Activated naive CD8-positive, alpha-beta T cell (primary cell): ENCODE measurements around the gene NFKBIB.

Source experiments
- H3K27ac Mint-ChIP-seq: one replicate; pipeline ENCODE4 v1.8.0; 2021; ENCODE audit warnings: mixed read lengths
- H3K27me3 Mint-ChIP-seq: one replicate; pipeline ENCODE4 v1.8.0; 2021; ENCODE audit warnings: mixed read lengths
- H3K36me3 Mint-ChIP-seq: one replicate; pipeline ENCODE4 v1.8.0; 2021; ENCODE audit warnings: mixed read lengths
- H3K4me1 Mint-ChIP-seq: one replicate; pipeline ENCODE4 v1.8.0; 2021; ENCODE audit warnings: low read depth, mixed read lengths
- H3K4me3 Mint-ChIP-seq: one replicate; pipeline ENCODE4 v1.8.0; 2021; ENCODE audit warnings: mild to moderate bottlenecking, mixed read lengths
- H3K9me3 Mint-ChIP-seq: one replicate; pipeline ENCODE4 v1.8.0; 2021; ENCODE audit warnings: low read depth, mixed read lengths

Gene NFKBIB

GRCh38 chr19:38908911-38909310, 9.1 kb downstream of the NFKBIB start:
- no peak overlapping the region for H3K27ac Mint-ChIP-seq
- H3K4me3 Mint-ChIP-seq, result no peak overlapping the region
- H3K36me3 Mint-ChIP-seq, result peaks cover 10% of the 10 kb centered on the region
- H3K27me3 Mint-ChIP-seq, result no peaks in the 10 kb centered on the region
- H3K9me3 Mint-ChIP-seq, result no peaks in the 10 kb centered on the region
- peaks cover 19% of the 10 kb centered on the region for H3K4me1 Mint-ChIP-seq

GRCh38 chr19:38910488-38910887, 10.7 kb downstream of the NFKBIB start:
- Mint-ChIP-seq H3K4me3 (no peak overlapping the region), H3K9me3 (no peaks in the 10 kb centered on the region), H3K4me1 (peaks cover 12% of the 10 kb centered on the region), H3K27me3 (no peaks in the 10 kb centered on the region), H3K36me3 (peaks cover 6% of the 10 kb centered on the region), H3K27ac (no peak overlapping the region)

- H3K27me3 Mint-ChIP-seq, result no peaks in the 10 kb centered on the region
- H3K4me1 Mint-ChIP-seq, result peaks cover 12% of the 10 kb centered on the region
- no peak overlapping the region for H3K27ac Mint-ChIP-seq
- peaks cover 6% of the 10 kb centered on the region for H3K36me3 Mint-ChIP-seq
- H3K9me3 Mint-ChIP-seq, result no peaks in the 10 kb centered on the region
- H3K4me3 Mint-ChIP-seq, result no peak overlapping the region
Observed at GRCh38 chr19:38911388-38912001, 11.7 kb downstream of the NFKBIB start.

DNA sequence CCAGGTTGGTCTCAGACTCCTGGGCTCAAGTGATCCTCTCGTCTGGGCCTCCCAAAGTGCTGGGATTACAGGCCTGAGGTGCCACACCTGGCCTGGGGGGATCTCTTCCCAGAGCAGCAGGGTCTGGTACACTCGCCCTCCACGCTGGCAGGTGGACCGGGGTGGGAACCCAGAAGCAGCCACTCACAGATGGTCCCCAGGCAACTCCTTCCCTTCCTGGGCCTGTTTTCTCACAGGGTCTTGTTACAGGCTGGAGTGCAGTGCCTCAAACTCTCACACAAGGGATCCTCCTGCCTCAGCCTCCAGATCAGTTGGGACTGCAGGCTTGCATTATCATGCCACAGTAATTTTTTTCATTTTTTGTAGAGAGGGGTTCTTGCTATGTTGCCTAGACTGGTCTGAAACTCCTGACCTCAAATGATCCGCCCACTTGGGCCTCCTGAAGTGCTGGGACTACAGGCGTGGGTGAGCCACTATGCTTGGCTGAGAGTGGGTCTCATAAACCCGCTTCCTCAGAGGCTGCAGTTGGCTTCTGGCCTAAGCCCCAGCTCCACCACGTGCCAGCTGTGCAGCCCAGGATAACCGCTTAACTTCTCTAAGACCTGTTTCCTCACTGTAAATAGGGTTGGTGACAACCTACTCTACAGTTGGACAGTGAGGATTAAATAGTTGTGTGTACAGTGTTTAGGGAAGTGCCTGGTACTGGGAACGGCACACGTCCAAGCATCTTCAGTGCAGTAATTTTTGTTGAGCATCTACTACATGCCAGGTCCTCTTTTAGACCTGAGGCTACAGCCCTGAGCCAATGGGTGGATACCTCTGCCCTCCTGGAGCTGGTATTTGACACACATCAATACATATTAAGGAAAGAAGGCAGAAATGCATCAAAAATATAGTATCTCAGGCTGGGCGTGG, 13.1 kb downstream of the NFKBIB start:
- H3K4me3 Mint-ChIP-seq, result no peak overlapping the region
- H3K36me3 Mint-ChIP-seq, result peaks cover 3% of the 10 kb centered on the region
- H3K4me1 Mint-ChIP-seq, result peaks cover 9% of the 10 kb centered on the region
- H3K9me3 Mint-ChIP-seq, result no peaks in the 10 kb centered on the region
- no peak overlapping the region for H3K27ac Mint-ChIP-seq
- no peaks in the 10 kb centered on the region for H3K27me3 Mint-ChIP-seq

DNA sequence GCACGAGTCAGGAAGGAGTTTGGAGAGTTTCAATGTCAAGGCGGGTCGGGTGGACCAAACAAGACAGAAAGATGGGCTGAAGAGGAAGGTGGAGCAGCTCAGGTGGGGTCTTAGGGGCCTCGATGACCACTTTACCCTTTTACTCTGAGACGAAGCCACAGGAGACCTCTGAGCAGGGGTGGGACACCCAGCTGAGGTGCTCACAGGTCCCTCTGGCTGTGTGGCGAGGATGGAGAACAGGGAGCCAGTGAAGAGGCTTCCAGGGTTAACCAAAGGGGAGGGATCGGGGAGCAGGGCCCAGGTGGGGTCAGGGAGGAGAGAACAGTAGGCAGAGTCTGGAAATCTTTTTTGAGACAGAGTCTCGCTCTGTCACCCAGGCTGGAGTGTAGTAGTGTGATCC, 14.2 kb downstream of the NFKBIB start:
- Mint-ChIP-seq H3K9me3 (no peaks in the 10 kb centered on the region), H3K4me3 (no peak overlapping the region), H3K27ac (no peak overlapping the region), H3K36me3 (no peaks in the 10 kb centered on the region), H3K27me3 (no peaks in the 10 kb centered on the region), H3K4me1 (peaks cover 3% of the 10 kb centered on the region)

DNA sequence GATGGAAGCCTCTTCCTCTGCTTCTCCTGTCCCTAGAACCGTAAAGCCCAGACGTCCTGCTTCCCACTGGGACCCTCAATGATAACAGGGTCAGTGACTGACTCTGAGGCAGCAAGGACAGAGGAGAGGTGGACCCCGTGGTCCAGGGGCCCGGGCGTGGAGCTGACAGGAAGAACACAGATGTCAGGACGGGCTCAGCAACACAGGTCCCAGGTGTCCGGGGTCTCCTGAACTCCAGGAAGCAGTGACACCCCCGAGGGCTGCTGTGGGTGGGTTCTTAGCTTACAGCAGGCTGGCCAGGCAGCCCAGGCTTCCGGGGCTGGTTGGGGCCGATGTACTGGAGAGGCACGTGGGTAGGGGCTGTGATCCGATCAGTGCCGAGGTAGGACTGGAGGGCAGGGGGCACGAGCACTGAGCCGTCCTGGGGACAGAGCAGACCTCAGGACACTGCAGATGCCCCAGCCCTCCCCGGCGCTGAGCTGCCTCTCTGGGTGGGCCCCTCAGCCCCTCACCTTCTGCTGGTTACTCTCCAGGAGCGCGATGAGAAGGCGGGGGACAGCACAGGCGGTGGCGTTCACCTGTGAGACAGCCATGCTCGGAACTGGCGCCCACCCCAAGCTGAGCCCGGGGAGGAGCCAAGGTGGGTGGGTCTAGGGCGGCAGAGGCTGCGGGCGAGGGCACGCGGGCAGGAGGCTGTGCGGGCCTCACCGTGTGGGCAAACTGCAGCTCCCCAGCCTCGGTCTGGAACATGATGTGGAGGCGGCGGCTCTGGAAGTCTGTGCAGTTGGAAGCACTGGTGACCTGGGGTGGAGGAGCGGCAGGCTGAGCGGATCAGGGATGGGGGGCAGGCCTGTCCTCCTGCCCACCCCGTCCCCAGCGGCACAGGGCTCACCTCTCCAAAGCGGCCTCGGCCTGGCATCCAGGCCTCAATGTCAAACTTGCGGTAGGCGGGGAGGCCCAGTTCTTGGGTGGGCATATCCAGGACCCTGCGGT, 15.9 kb downstream of the NFKBIB start:
- H3K36me3 Mint-ChIP-seq, result no peaks in the 10 kb centered on the region
- no peaks in the 10 kb centered on the region for H3K4me1 Mint-ChIP-seq
- no peak overlapping the region for H3K27ac Mint-ChIP-seq
- no peak overlapping the region for H3K4me3 Mint-ChIP-seq
- no peaks in the 10 kb centered on the region for H3K27me3 Mint-ChIP-seq
- H3K9me3 Mint-ChIP-seq, result no peaks in the 10 kb centered on the region

GRCh38 chr19:38917516-38917915, 17.7 kb downstream of the NFKBIB start:
- Mint-ChIP-seq H3K27ac (no peak overlapping the region), H3K4me1 (no peaks in the 10 kb centered on the region), H3K36me3 (peaks cover 8% of the 10 kb centered on the region), H3K27me3 (no peaks in the 10 kb centered on the region), H3K9me3 (no peaks in the 10 kb centered on the region), H3K4me3 (no peak overlapping the region)

DNA sequence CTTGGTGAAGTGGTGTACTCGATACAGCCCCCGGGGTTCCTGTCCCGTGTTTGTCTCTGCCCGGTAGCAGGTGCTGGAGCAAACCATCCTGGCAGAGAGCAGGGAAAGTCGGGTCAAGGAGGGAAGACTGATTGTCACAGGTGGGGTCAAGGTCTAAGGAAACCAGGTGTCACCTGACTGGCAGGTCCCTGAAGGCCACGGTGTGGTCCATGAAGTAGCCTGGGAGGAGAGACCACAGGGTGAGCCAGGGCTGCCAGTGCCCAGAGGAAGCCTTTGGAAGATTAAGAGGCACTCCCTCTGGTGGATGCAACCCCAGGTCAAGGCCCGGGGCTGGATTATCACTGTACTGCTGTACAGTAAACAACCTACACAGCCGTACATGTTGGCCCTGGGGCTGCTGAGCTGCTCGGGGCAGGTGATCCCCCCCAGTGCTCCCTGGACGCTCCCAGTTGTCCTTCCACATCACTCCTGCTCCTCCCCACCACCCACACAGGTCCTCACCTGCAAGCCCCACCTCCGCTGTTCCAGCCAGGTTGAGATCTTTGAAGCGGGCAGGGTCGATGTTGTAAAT, 18.2 kb downstream of the NFKBIB start:
- Mint-ChIP-seq H3K4me1 (no peaks in the 10 kb centered on the region), H3K9me3 (no peaks in the 10 kb centered on the region), H3K27ac (no peak overlapping the region), H3K4me3 (no peak overlapping the region), H3K36me3 (peaks cover 8% of the 10 kb centered on the region), H3K27me3 (no peaks in the 10 kb centered on the region)

DNA sequence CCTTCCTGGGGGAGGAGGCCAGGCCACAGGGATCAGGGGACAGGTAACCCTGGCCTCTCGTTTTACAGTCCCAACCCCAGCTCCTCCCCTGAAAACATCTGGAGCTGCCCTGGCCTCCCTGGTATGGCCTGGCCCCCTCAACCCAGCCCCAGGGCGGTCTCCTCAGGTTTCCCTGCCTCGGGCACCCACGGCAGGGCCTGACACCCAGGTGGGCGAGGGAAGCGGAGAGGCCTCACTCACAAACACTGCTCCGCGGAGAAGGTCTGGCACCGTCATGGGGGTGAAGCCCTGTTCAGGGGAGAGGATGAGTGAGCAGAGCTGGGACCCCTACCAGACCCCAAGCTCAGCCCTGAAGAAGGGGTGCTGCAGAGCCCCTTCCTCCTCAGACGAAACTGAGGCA, 18.8 kb downstream of the NFKBIB start:
- Mint-ChIP-seq H3K27ac (no peak overlapping the region), H3K9me3 (no peaks in the 10 kb centered on the region), H3K4me1 (no peaks in the 10 kb centered on the region), H3K36me3 (peaks cover 8% of the 10 kb centered on the region), H3K27me3 (no peaks in the 10 kb centered on the region), H3K4me3 (no peak overlapping the region)

GRCh38 chr19:38919837-38920601, 20.2 kb downstream of the NFKBIB start:
- Mint-ChIP-seq H3K36me3 (peaks cover 8% of the 10 kb centered on the region), H3K27ac (no peak overlapping the region), H3K4me3 (no peak overlapping the region), H3K9me3 (no peaks in the 10 kb centered on the region), H3K4me1 (no peaks in the 10 kb centered on the region), H3K27me3 (no peaks in the 10 kb centered on the region)

DNA sequence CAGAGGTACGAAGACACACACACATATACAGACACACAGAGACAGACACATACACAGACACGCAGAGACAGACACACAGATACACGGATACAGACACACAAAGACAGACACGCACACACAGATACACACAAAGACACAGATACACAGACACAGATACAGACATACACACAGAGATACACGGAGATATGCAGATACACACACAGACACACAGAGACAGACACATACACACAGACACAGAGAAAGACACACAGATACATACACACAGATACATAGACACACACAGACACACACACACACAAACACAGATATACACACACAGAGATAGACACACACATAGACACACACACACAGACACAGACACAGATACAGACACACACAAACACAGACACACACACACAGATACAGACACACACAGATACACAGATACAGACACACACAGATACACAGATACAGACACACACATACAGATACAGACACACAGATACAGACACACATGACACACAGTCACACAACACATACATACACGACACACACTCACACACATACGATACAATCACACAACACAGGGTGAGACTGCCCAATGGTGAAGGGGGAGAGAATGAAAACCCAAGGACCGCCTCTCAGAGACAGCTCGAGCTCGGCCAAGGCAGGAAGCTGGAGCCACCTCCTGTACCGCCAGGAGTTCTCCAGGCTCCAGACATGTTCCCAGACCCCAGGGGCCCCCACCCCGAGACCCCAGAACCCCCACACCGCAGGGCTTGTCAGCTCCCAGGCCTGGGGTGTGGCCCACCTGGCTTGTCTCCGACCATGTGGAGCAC, 21.0 kb downstream of the NFKBIB start:
- H3K27me3 Mint-ChIP-seq, result no peaks in the 10 kb centered on the region
- H3K27ac Mint-ChIP-seq, result no peak overlapping the region
- H3K4me1 Mint-ChIP-seq, result no peaks in the 10 kb centered on the region

GRCh38 chr19:38921420-38922274, 21.9 kb downstream of the NFKBIB start:
- Mint-ChIP-seq H3K36me3 (peaks cover 8% of the 10 kb centered on the region), H3K27me3 (no peaks in the 10 kb centered on the region), H3K9me3 (no peaks in the 10 kb centered on the region), H3K4me3 (no peak overlapping the region), H3K27ac (no peak overlapping the region), H3K4me1 (no peaks in the 10 kb centered on the region)

More for the DNA sequence above, 21.0 kb downstream of the NFKBIB start:
- Mint-ChIP-seq H3K4me3 (no peak overlapping the region), H3K9me3 (no peaks in the 10 kb centered on the region), H3K36me3 (peaks cover 8% of the 10 kb centered on the region)

- Mint-ChIP-seq H3K9me3 (no peaks in the 10 kb centered on the region), H3K36me3 (peaks cover 8% of the 10 kb centered on the region), H3K4me3 (no peak overlapping the region), H3K27me3 (no peaks in the 10 kb centered on the region), H3K4me1 (no peaks in the 10 kb centered on the region), H3K27ac (no peak overlapping the region)
Observed at GRCh38 chr19:38922482-38922881, 22.7 kb downstream of the NFKBIB start.
